Right lobe of liver (tissue), 4 donors: Measurements from ENCODE around the gene DAP3.

Source experiments
- POLR2A ChIP-seq: fragments of 450-650 bp; IDR thresholded peaks from one replicate; pipeline ENCODE4 v1.6.1; 2017; ENCODE audit warnings: antibody characterized with exemption, mild to moderate bottlenecking
- TF ChIP-seq, protein P1 (sequence below), 4 donors: fragments of 200-600 bp in 3 of 4; fragments of 450-650 bp in 1 of 4; IDR thresholded peaks; one replicate each; pipeline versions ENCODE4 v1.5.1 to v1.8.0; 2016 to 2022; ENCODE audit warnings: antibody characterized with exemption in 4 of 4, mild to moderate bottlenecking in 2 of 4
- donor health status: DM: no; HTN: no; CAD: no.
- donor health status: DM: no; HTN: no; CAD: no.
- donor health status: DM: no; HTN: yes; CAD: no.

GRCh38 chr1:155652951-155653350, 35.9 kb upstream of the DAP3 start:
- TF ChIP-seq, protein P1, sequence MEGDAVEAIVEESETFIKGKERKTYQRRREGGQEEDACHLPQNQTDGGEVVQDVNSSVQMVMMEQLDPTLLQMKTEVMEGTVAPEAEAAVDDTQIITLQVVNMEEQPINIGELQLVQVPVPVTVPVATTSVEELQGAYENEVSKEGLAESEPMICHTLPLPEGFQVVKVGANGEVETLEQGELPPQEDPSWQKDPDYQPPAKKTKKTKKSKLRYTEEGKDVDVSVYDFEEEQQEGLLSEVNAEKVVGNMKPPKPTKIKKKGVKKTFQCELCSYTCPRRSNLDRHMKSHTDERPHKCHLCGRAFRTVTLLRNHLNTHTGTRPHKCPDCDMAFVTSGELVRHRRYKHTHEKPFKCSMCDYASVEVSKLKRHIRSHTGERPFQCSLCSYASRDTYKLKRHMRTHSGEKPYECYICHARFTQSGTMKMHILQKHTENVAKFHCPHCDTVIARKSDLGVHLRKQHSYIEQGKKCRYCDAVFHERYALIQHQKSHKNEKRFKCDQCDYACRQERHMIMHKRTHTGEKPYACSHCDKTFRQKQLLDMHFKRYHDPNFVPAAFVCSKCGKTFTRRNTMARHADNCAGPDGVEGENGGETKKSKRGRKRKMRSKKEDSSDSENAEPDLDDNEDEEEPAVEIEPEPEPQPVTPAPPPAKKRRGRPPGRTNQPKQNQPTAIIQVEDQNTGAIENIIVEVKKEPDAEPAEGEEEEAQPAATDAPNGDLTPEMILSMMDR (IDR thresholded peaks at IDR 0.05): no peak
- no peak for TF ChIP-seq POLR2A
